HepG2 (cell line): ENCODE data around the gene PRDX5. TPM values are rescaled to one million over a fixed set of nuclear protein-coding genes. Genes with fewer than 3 reads are reported as not detected.

Experiments used
- ARID4A ChIP-seq: sonication (generic); formaldehyde crosslinking; IDR thresholded peaks from 2 replicates; pipeline ENCODE4 v1.5.0; 2020; ENCODE audit warnings: mild to moderate bottlenecking, missing genetic modification reagents, borderline replicate concordance
- KDM2A ChIP-seq: sonication (generic); formaldehyde crosslinking; IDR thresholded peaks from 2 replicates; pipeline ENCODE4 v1.4.0; 2020; ENCODE audit warnings: low read depth, missing genetic modification reagents, borderline replicate concordance
- MAX ChIP-seq: IDR thresholded peaks from 2 replicates; pipeline ENCODE4 v1.6.1; 2012; ENCODE audit warnings: inconsistent platforms
- YY1 ChIP-seq: IDR thresholded peaks from 2 replicates; pipeline ENCODE4 v1.6.1; 2011; ENCODE audit warnings: low read length, low read depth, moderate library complexity, mild to moderate bottlenecking; ENCODE audit not compliant: insufficient read depth, insufficient replicate concordance
- ZBTB40 ChIP-seq, 2 experiments: fragments of 450-650 bp in 1 of 2; sonication (generic) in 1 of 2; formaldehyde crosslinking in 1 of 2; IDR thresholded peaks; 2 replicates each; pipeline versions ENCODE4 v1.6.1 to v1.8.0; 2016 to 2022; ENCODE audit warnings: antibody characterized with exemption in 1 of 2, mild to moderate bottlenecking in 1 of 2, missing genetic modification reagents in 1 of 2
- ZSCAN5A ChIP-seq: sonication (generic); formaldehyde crosslinking; IDR thresholded peaks from 2 replicates; pipeline ENCODE4 v1.8.0; 2022; ENCODE audit warnings: mild to moderate bottlenecking, missing genetic modification reagents, borderline replicate concordance
- polyA plus RNA-seq, 8 experiments: library from polyadenylated mRNA; depleted of rRNA in 3 of 8; stranded (reverse) in 7 of 8; unstranded in 1 of 8; fragments of >200 nt; fragmentation: Illumina TruSeq in 4 of 8; extraction: Trizol in 4 of 8; gene quantifications; 2 replicates each; pipeline versions ENCODE4 v1.2.1 to v1.2.3, GENCODE V29; 2011 to 2016; ENCODE audit warnings: low read depth in 4 of 8, missing spikeins in 1 of 8, mixed read lengths in 1 of 8; ENCODE audit not compliant: insufficient read depth in 1 of 8
- total RNA-seq, 5 experiments: library from RNA; depleted of rRNA; stranded (reverse); fragments of >200 nt; fragmentation: Illumina TruSeq; extraction: Trizol; gene quantifications; 2 replicates each; pipeline ENCODE4 v1.2.3, GENCODE V29; 2016; ENCODE audit warnings: low read depth in 1 of 5
- TF ChIP-seq, protein P1 (sequence below): sonication (generic); formaldehyde crosslinking; IDR thresholded peaks from 2 replicates; pipeline ENCODE4 v1.4.0; 2020; ENCODE audit warnings: mild to moderate bottlenecking, missing genetic modification reagents

The PRDX5 gene
- total and polyA plus RNA-seq, 2 of the 13 experiments (the other 11 are each of a cell fraction or from before 2014, with no cell fraction given): 215 to 311 TPM

DNA sequence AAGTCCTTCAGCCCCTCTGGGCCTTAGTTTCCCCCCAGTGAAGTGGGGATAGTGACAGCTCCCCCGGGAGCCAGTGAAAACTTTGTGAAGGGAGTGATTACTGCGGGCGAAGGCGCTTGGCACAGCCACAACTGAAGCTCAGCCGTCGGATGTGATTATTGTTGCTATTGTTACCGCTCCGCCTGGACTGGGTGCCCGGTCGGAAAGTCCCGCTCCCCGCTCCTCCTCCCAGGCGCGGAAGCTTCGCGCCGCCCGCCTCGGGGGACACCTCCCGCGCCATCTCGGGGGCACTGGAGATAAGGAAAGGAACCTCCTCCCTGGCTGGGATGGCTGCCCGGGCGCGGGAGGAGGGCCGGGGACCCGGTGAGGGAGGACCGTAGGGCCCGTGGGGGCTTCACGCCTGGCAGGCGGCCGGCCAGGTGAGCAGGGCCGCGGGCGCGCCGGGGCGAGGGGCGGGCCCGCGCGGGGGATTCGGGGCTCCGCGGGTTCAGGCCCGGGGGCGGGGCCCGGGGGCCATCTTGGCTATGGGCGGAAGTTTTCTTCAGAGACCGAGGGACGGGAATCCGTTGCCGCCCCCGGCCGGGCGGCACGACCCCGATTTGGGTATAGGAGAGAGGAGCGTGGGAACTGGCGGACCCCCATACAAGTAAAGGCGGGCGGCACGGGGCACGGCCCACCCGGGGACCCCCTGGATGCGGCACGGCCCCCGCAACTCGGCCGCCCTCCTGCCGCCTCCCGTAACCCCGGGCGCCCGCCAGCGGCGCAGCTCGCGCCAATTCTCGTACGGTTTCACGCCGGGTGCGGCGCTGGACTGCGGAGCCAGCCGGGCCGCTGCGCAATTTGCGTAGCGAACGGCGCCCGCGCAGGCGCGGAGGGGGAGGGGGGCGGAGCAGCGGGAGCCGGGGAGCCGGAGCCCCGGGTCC is 32.7 kb upstream of the PRDX5 start, which contains the start of gene GPR137 (continued):
- TF ChIP-seq, protein P1, sequence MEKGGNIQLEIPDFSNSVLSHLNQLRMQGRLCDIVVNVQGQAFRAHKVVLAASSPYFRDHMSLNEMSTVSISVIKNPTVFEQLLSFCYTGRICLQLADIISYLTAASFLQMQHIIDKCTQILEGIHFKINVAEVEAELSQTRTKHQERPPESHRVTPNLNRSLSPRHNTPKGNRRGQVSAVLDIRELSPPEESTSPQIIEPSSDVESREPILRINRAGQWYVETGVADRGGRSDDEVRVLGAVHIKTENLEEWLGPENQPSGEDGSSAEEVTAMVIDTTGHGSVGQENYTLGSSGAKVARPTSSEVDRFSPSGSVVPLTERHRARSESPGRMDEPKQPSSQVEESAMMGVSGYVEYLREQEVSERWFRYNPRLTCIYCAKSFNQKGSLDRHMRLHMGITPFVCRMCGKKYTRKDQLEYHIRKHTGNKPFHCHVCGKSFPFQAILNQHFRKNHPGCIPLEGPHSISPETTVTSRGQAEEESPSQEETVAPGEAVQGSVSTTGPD (CRISPR knock-in tag): no peak
- TF ChIP-seq MAX (peak; percentile 8; the same call in 1 of the 2 replicates), ZSCAN5A (no peak), ARID4A (0 out of 2 replicates have a peak, but pooled peaks have one; percentile 15), ZBTB40 (IDR thresholded peaks at IDR 0.05) (no peak), ZBTB40 (CRISPR knock-in tag; IDR thresholded peaks at IDR 0.05) (0 out of 2 replicates have a peak, but pooled peaks have one; percentile 13), YY1 (peak; percentile 97), KDM2A (CRISPR knock-in tag) (peak; percentile 7)
